Keratinocyte (primary cell): ENCODE data around the gene SLC27A5. TPM values are rescaled to one million over a fixed set of nuclear protein-coding genes. Genes with fewer than 3 reads are reported as not detected.

Experiments
- DNase-seq: peaks from one replicate; pipeline ENCODE4 v3.0.0-alpha.2; 2011; ENCODE audit warnings: low read depth, missing footprints, low spot score
- FAIRE-seq: peaks from 2 replicates; lab custom pipeline; 2011; peaks lifted over from hg19 to GRCh38; lab: Jason Lieb, UNC
- H2AFZ ChIP-seq: 2 replicates; pipeline ENCODE4 v1.6.0; 2012; ENCODE audit warnings: low read length, control low read depth, inconsistent platforms; ENCODE audit not compliant: control insufficient read depth
- H3K27ac ChIP-seq: 2 replicates; pipeline ENCODE4 v1.5.1; 2011; ENCODE audit warnings: low read length; ENCODE audit not compliant: control insufficient read depth, insufficient read depth
- H3K27me3 ChIP-seq: 3 replicates; pipeline ENCODE4 v1.6.0; 2011; ENCODE audit warnings: low read length; ENCODE audit not compliant: control insufficient read depth, insufficient read depth; ENCODE audit errors: extremely low read depth
- H3K36me3 ChIP-seq, 2 experiments: 2 replicates in 1 of 2; 3 replicates in 1 of 2; pipeline ENCODE4 v1.5.1; 2011; ENCODE audit warnings: low read length in 2 of 2, mild to moderate bottlenecking in 1 of 2; ENCODE audit not compliant: control insufficient read depth in 2 of 2, insufficient read depth in 2 of 2; ENCODE audit errors: extremely low read depth in 1 of 2
- H3K4me1 ChIP-seq: 3 replicates; pipeline ENCODE4 v1.5.1; 2011; ENCODE audit warnings: low read length; ENCODE audit not compliant: control insufficient read depth, insufficient read depth; ENCODE audit errors: extremely low read depth
- H3K4me2 ChIP-seq: 3 replicates; pipeline ENCODE4 v1.6.0; 2011; ENCODE audit warnings: low read depth, low read length; ENCODE audit not compliant: control insufficient read depth, insufficient read depth; ENCODE audit errors: extremely low read depth
- H3K4me3 ChIP-seq, 3 experiments: fragments of 200-600 bp in 1 of 3; sonication (generic) in 1 of 3; 2 replicates in 2 of 3; 3 replicates in 1 of 3; pipeline ENCODE4 v1.5.1; 2011 to 2016; ENCODE audit warnings: low read length in 3 of 3, mild to moderate bottlenecking in 3 of 3, control low read depth in 2 of 3, inconsistent platforms in 1 of 3, low read depth in 1 of 3, mixed read lengths in 1 of 3, mixed run types in 1 of 3, moderate library complexity in 1 of 3; ENCODE audit not compliant: control insufficient read depth in 2 of 3, insufficient read depth in 2 of 3; ENCODE audit errors: extremely low read depth in 1 of 3
- H3K79me2 ChIP-seq: 2 replicates; pipeline ENCODE4 v1.6.0; 2012; ENCODE audit warnings: low read length; ENCODE audit not compliant: control insufficient read depth, insufficient read depth
- H3K9ac ChIP-seq: 3 replicates; pipeline ENCODE4 v1.6.0; 2011; ENCODE audit warnings: low read length; ENCODE audit not compliant: control insufficient read depth, insufficient read depth; ENCODE audit errors: extremely low read depth
- H3K9me1 ChIP-seq: 3 replicates; pipeline ENCODE4 v1.6.0; 2011; ENCODE audit warnings: low read length; ENCODE audit not compliant: control insufficient read depth, insufficient read depth; ENCODE audit errors: extremely low read depth
- H3K9me3 ChIP-seq: 2 replicates; pipeline ENCODE4 v1.5.1; 2012; ENCODE audit warnings: low read depth, low read length; ENCODE audit not compliant: control insufficient read depth
- H4K20me1 ChIP-seq: 3 replicates; pipeline ENCODE4 v1.6.0; 2011; ENCODE audit warnings: low read length; ENCODE audit not compliant: control insufficient read depth, insufficient read depth; ENCODE audit errors: extremely low read depth
- EZH2 ChIP-seq: IDR thresholded peaks from one replicate; pipeline ENCODE4 v1.6.1; 2012; ENCODE audit warnings: inconsistent platforms, mild to moderate bottlenecking, low read length, moderate library complexity
- dilution Hi-C: fragments of 300-500 bp; cut with MboI; formaldehyde crosslinking; loops from one replicate; pipeline ENCODE4 v1.7.0; 2020; ENCODE audit warnings: low sequenced_read_pairs; ENCODE audit not compliant: extremely low pct_ligation_motif_present
- polyA plus RNA-seq, 5 experiments: library from polyadenylated mRNA; depleted of rRNA in 3 of 5; stranded (reverse) in 3 of 5; stranded (forward) in 1 of 5; unstranded in 1 of 5; fragments of >200 nt; gene quantifications; 1 replicate in 1 of 5; 2 replicates in 3 of 5; 3 replicates in 1 of 5; pipeline versions ENCODE4 v1.2.1 to v1.2.3, GENCODE V29; 2011 to 2012; ENCODE audit warnings: missing spikeins in 2 of 5, low read depth in 1 of 5, low replicate concordance in 1 of 5
- TF ChIP-seq, protein P1 (sequence below), 3 experiments: IDR thresholded peaks in 1 of 3; conservative IDR thresholded peaks in 1 of 3; optimal IDR thresholded peaks in 1 of 3; 2 replicates in 2 of 3; 3 replicates in 1 of 3; pipeline versions ENCODE3 to v1.5.1; 2011; ENCODE audit warnings: low read length in 3 of 3, mild to moderate bottlenecking in 3 of 3, moderate library complexity in 2 of 3, control low read depth in 1 of 3, inconsistent platforms in 1 of 3; ENCODE audit not compliant: insufficient read depth in 2 of 3; ENCODE audit errors: extremely low read depth in 1 of 3

Gene SLC27A5
- polyA plus RNA-seq, 1 donor (not counting 4 experiments of a cell fraction or from before 2014, with no cell fraction given): 13.4 TPM

DNA sequence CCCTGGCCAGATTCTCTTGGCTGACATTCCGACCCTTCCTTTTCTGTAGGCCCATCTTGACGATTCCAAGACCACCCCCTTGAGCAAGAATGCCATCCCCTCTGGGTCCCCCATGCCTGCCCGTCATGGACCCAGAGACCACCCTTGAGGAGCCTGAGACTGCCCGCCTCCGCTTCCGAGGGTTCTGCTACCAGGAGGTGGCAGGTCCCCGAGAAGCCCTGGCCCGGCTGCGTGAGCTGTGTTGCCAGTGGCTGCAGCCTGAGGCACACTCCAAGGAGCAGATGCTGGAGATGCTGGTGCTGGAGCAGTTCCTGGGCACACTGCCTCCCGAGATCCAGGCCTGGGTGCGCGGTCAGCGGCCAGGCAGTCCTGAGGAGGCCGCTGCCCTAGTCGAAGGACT, 34.7 kb downstream of the SLC27A5 start:
- peak overlapping the region; percentile 91 for H3K4me2 ChIP-seq
- peaks cover 7 to 14% of the 10 kb centered on the region in 2 experiments for H3K36me3 ChIP-seq
- no peaks in the 10 kb centered on the region for H3K9me1 ChIP-seq
- no peak overlapping the region for H3K9ac ChIP-seq
- H3K27ac ChIP-seq: no peak overlapping the region
- H3K4me3 ChIP-seq: peak overlapping the region in 1 of 3 experiments; percentile 68
- TF ChIP-seq, protein P1, sequence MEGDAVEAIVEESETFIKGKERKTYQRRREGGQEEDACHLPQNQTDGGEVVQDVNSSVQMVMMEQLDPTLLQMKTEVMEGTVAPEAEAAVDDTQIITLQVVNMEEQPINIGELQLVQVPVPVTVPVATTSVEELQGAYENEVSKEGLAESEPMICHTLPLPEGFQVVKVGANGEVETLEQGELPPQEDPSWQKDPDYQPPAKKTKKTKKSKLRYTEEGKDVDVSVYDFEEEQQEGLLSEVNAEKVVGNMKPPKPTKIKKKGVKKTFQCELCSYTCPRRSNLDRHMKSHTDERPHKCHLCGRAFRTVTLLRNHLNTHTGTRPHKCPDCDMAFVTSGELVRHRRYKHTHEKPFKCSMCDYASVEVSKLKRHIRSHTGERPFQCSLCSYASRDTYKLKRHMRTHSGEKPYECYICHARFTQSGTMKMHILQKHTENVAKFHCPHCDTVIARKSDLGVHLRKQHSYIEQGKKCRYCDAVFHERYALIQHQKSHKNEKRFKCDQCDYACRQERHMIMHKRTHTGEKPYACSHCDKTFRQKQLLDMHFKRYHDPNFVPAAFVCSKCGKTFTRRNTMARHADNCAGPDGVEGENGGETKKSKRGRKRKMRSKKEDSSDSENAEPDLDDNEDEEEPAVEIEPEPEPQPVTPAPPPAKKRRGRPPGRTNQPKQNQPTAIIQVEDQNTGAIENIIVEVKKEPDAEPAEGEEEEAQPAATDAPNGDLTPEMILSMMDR (optimal IDR thresholded peaks at IDR 0.05 in 1 of 3, IDR thresholded peaks at IDR 0.05 in 1 of 3, conservative IDR thresholded peaks at IDR 0.05 in 1 of 3; ENCODE audit: extremely low read depth in 1 of 3, insufficient read depth in 2 of 3, low read length in 3 of 3): no peak
- no peak overlapping the region for H2AFZ ChIP-seq
- dilution Hi-C loops: no loop called here
- no peaks in the 10 kb centered on the region for H3K27me3 ChIP-seq
- DNase-seq: no peak
- H4K20me1 ChIP-seq: no peaks in the 10 kb centered on the region
- FAIRE-seq: no peak
- no peaks in the 10 kb centered on the region for H3K9me3 ChIP-seq
- peaks cover 15% of the 10 kb centered on the region for H3K4me1 ChIP-seq
- no peaks in the 10 kb centered on the region for H3K79me2 ChIP-seq

DNA sequence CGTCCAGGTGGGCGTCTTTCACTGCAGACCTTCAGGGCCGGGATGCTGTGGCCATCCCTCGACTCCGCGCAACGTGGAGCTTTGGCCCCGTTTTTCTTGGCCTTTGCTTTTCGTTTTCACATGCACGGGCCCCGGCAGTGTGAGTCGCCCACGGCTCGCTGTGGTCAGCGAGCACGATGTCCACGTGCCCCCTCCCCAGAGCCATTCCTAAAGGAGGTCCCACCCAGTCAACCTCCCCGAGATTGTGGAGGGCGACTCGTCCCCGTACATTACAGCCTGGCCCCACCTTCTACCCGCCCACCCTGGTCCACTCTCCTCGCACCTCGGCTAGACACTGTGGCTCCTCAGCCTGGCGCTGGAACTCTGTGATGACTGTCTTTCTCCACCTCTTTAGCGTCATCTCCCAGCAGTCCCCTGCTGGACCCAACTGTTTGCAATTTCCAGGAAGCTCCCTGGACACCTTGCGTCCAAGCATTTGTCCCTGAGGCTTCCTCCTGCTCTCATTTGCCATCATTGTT, 35.2 kb downstream of the SLC27A5 start:
- no peaks in the 10 kb centered on the region for H3K27me3 ChIP-seq
- TF ChIP-seq, protein P1 (optimal IDR thresholded peaks at IDR 0.05 in 1 of 3, IDR thresholded peaks at IDR 0.05 in 1 of 3, conservative IDR thresholded peaks at IDR 0.05 in 1 of 3; ENCODE audit: extremely low read depth in 1 of 3, insufficient read depth in 2 of 3, low read length in 3 of 3): no peak
- TF ChIP-seq EZH2: no peak
- H4K20me1 ChIP-seq: no peaks in the 10 kb centered on the region
- H3K4me1 ChIP-seq: peaks cover 15% of the 10 kb centered on the region
- DNase-seq: no peak
- peak overlapping the region; percentile 80 for H3K9ac ChIP-seq
- no peaks in the 10 kb centered on the region for H3K9me1 ChIP-seq
- dilution Hi-C loops: no loop called here
- H3K36me3 ChIP-seq: peaks cover 7 to 15% of the 10 kb centered on the region in 2 experiments
- H3K27ac ChIP-seq: peak overlapping the region; percentile 63
- H3K4me2 ChIP-seq: peak overlapping the region; percentile 91
- H3K4me3 ChIP-seq: peak overlapping the region; percentile 62 to 83 (median 68)
- FAIRE-seq: peak; percentile 32
- H2AFZ ChIP-seq: peak overlapping the region; percentile 85
- H3K9me3 ChIP-seq: no peaks in the 10 kb centered on the region
- no peaks in the 10 kb centered on the region for H3K79me2 ChIP-seq
